Embryonic facial prominence (tissue), 1 donor: ENCODE data around the gene HTR2A.

Experiments used
- DNase-seq: peaks from one replicate; pipeline ENCODE4 v3.0.0-alpha.2; 2016; ENCODE audit errors: extremely low spot score

Gene HTR2A

GRCh38 chr13:46896341-46897137 lies at the start of gene HTR2A:
HTR2A (minus strand) TSS chr13:46897053; CDS start chr13:46895906, 1,147 bp downstream.
- no peak for DNase-seq

DNA sequence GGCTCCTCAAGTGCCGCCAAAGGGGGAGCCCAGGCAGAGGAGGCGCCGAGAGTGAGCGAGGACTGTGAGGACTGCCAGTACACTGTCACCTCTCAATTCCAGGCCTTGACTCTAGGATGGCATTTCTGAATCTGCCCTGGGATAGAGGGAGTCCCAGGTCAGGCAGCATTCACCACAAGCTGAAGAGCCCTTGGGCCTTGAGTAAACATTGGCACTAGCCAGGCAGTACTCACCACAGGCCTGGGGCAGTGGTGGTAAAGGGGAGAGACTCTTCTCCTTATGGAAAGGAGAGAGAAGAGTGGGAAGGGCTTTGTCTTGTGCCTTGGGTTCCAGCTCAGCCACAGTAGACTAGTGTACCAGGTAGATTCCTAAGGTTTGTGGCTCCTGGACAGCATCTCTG lies 39.7 kb upstream of the HTR2A start:
- DNase-seq: no peak

DNA sequence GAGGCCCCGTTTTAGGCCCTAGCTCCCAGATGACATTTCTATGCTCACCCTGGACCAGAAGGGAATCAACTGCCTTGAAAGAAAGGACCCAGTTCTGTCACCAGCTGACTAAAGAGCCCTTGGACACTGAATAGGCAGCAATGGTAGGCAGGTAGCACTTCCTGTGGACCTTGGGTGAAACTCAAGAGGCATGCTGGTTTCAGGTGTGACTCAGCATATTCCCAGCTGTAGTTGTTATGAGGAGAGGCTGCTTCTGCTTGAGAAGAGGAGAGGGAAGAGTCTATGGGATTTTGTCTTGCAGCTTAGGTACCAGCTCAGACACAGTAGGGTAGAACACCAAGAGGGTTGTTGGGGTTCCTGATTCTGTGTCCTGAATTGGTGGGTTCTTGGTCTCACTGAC lies 37.9 kb upstream of the HTR2A start:
- DNase-seq: no peak

DNA sequence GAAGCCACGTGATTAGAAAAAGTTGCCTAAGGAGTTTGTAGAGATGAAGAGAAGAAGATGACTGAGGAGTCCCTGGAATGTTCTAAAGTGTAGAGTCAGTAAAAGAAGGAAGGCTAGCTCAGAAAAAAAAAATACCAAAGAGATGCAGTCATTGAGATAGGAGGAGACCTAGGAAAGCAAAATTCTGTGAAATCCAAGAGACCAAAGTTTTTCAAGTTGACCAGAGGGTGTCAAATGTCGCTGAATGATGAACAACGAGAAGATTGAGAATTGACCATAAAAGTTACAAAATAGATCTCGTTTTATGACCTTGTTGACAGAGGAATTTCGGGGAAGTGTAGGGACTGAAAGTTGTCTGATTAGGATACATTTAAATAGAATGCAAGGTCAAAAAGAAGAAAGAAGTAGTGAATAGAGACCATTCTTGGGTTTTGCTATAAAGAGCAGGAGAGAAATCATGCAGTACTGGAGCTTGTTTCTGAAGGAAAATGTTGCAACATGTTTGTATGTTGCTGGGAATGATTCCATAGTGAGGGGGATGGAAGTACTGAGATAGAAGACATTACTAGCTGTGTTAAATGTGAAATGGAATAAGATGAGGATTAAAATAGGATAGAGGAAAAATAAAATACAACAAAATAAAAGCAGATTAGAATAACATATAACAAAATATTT lies 30.2 kb upstream of the HTR2A start:
- no peak for DNase-seq

- DNase-seq: no peak
Measured at GRCh38 chr13:46925486-46925885, 28.6 kb upstream of the HTR2A start.

DNA sequence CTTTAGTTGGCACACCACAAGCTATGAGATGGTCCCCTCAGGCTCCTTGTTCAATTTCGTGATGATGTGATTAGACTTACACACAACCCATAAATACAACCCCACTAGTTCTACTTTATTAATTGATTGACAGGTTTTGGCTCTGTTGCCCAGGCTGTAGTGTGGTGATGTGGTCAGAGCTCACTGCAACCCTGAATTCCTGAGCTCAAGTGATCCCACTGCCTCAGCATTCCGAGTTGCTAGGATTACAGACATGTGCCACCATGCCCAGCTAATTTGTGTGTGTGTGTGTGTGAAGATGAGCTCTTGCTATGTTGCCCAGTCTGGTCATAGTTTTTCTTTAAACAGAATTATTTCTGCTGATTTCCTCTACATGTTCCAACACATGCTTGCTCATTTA lies 17.5 kb upstream of the HTR2A start:
- no peak for DNase-seq

DNA sequence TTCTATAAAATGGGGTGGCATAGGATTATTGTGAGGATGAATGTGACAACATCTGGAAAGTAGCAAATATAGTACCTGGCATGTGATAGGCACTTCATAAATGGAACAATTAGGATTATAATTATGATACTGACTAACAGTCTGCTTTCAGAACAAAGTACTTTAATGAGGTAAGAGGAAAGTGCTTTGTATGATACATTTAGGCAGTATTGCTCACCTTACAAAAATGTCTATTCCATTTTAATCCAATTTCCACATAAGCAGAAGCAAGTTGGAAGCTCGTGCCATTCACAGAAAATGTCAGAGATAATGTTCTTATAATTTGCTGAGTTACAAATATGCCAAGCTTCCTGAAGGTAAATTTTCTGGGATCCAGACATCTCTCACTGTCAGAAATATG lies 16.9 kb upstream of the HTR2A start:
- DNase-seq: no peak

DNA sequence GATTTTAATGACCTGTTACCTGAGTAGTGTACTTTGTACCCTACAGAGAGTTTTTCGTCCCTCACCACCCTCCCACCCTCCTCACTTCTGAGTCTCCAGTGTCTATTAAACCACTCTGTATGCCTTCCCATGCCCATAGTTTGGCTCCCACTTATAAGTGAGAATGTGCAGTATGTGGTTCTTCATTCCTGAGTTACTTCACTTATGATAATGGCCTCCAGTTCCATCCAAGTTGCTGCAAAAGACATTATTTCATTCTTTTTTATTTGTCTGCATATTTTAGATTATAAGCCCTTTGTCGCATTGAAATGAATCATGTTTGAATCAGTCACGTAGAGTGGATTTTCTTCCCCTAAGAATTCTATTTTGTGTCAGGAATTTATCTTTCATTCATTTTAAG lies 12.2 kb upstream of the HTR2A start:
- DNase-seq: no peak

GRCh38 chr13:46908501-46908900 lies 11.6 kb upstream of the HTR2A start:
- no peak for DNase-seq

GRCh38 chr13:46906405-46906804 lies 9.6 kb upstream of the HTR2A start:
- DNase-seq: no peak

GRCh38 chr13:46905249-46905648 lies 8.4 kb upstream of the HTR2A start:
- no peak for DNase-seq

DNA sequence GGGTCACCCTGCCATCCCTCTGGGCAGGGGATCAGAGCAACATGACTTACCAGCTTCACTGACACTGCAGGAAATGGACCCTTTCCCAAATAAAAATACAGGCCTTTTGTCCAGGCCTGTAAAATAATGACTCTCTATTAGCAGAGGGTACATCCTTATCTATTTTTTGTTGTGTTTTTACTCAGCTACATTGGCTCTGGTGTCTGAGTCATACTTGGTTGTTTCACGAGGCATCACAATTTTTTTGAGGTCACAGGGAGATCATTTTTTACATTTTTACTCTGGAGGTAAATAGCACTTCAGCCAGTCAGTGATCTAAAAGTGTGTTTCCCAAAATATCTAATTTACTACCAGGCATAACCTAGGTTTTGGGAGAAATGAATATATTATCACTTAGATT lies 6.9 kb upstream of the HTR2A start:
- DNase-seq: no peak

DNA sequence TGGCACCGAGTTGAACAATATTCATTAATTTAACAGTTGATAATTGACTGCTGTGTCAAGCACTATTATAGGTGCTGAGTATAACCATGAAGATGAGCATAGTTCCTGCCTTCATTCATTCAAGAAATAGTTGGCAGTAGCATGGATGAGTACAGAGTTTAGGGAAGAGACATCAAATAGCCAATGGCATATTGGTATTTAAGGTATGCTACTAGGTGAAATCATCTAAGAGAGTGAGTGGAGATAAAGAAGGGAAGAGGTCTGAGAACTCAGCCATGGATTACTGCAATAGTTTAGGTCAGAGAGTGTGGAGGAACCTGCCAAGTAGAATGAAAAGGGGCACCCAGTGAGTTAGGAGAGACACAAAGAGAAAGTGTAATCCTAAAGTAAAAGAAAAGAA lies 4.9 kb upstream of the HTR2A start:
- DNase-seq: no peak

DNA sequence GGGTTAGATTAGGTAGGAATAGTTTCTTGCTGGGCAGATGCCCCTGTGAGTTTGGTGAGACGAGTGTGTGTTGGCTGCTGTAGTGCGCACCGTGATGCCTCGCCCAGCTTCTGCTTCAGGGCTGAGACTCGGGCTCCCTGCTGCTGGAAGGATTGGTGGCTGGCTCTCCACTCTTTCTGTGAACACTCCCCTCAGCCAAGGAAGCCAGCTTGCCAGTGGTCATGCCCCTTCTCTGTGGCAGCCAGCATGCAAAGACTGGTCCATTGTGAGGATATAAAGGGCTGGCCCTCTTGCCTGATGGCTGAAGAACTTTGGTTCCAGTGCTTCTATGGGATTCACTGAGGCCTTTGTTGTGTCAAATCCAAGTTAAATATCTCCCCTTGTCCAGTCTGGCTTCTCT lies 2.9 kb upstream of the HTR2A start:
- DNase-seq: no peak

- DNase-seq: no peak
Measured at GRCh38 chr13:46895381-46895780, 1.5 kb downstream of the HTR2A start.

- no peak for DNase-seq
Measured at GRCh38 chr13:46894568-46894967, 2.3 kb downstream of the HTR2A start.

DNA sequence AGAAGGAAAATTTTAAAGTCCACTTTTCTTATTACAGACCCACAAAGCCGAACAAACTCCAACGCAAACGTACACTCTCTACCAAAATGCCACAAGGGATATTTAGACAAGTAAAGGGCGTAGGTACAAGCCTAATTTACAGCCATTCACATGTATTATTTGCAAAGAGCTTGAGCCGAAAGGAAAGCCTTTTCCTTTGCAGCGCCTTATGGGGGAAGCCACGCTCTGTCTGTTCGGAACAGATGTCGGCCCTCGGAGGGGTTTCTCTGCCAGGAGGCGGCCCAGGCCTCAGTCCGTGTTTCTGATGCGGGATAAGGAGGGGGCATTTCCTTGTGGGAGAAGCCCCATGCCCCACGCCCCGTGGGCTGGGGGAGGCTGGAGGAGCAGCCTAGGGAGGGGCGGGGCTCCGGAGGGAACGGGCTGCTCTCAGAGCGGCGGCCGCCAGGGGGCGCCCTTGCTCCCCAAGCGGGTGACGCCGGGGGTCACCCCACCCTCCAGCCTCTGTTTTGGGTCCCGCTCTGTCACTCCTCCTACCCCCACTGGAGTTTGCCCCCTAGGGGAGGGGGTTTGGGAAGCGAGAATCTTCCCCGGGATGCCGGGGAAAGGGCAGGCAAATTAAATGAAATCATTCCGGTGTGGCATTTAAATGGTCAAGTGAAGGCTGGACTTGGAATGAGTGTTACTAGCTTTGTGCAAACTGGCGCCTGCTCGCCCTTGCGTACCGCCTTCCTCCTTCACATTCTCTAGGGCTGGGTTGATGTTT lies 2.9 kb downstream of the HTR2A start:
- no peak for DNase-seq

DNA sequence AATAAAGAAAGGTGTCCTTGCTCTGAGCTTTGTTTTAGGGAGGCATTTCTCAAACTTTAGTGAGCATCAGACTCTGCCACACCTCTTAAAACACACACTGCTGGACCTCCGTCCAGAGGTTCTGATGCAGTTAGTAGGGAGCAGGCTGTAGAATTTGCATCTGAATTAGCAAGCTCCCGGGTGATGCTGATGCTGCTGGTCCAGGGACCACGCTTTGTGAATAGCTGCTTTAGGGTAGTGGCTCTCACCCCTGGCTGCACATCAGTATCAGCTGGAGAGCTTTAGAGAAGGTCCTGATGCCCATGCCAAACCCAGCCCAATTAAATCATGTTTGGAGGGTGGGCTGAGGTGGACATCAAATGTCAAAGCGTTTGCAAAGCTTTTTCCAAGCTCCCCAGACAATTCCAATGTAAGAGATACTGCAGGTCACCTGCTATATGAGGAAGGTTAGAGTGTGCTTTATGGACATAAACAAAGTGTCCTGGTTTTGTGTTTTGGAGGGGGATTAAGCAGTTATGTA lies 3.6 kb downstream of the HTR2A start:
- no peak for DNase-seq

DNA sequence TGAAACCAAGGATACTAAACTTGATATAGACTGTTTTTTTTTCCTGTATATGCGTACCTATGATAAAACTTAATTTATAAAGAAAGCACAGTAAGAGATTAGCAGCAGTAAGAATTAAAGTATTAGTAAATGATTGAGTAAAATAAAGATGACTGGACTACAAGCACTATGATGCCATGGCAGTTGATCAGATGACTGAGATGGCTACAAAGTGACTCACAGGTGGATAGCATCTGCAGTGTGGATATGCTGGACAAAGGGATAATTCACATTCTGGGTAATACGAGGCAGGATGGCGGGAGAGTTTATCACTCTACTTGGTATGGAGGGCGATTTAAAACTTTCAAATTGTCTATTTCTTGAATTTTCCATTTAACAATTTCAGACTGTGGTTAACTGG lies 11.8 kb downstream of the HTR2A start:
- DNase-seq: no peak

GRCh38 chr13:46884531-46884930 lies 12.3 kb downstream of the HTR2A start:
- no peak for DNase-seq

DNA sequence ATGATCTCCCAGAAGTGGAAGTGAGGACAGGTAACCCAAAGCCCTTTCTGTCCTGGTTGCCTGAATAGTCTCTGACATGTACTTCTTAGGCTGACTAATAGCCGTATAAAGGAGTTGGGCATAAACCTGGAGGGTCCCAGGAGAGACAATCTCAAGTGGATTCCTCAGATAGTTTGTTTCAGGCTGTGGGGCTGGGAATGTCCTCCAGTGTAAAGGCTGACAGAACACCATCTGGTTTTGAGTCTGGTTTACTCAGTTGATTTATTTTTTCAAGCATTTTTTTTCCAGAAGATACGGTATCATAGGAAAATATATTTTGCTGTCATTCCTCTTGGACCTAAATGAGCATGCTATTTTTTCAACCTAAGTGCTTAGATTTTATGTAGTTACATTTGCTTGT lies 15.2 kb downstream of the HTR2A start:
- no peak for DNase-seq

DNA sequence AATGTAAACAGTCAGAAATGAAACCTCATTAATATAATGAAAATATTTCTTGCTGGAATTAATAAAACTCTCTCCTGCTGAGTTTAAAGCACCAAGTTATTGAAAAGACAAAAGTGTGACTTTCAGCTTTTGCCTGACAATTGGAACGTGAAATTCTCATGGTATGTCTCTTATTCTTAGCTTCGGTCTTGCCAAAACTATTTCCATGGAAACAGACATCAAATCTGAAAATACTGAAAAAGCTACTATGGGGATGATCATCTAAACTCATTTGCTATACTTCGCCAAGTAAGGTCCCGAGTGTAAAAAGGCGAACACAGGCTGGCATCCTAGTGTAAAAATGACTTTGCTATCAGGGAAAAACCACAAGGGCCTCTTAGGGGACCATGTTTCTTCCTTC lies 22.8 kb downstream of the HTR2A start:
- DNase-seq: no peak

GRCh38 chr13:46871557-46871956 lies 25.3 kb downstream of the HTR2A start:
- DNase-seq: no peak
